H1 (cell line): ENCODE results near the gene CSH1.
"Not testable (repeated sequence)": the region's sequence is repeated elsewhere in the genome, so short reads cannot be mapped to it uniquely, and the experiment has no call there.

ENCODE experiments used
- CBX5 ChIP-seq: fragments of 300-800, 300-1000 bp; sonication (generic); IDR thresholded peaks from 2 replicates; pipeline ENCODE4 v1.7.1; 2016; ENCODE audit warnings: antibody characterized with exemption, low read length, low read depth
- CTCF ChIP-seq, 3 experiments: IDR thresholded peaks; 1 replicate in 2 of 3; 2 replicates in 1 of 3; pipeline versions ENCODE4 v1.5.1 to v1.6.1; 2011; ENCODE audit warnings: low read length in 3 of 3, mild to moderate bottlenecking in 3 of 3, inconsistent platforms in 2 of 3, low read depth in 1 of 3, moderate library complexity in 1 of 3; ENCODE audit not compliant: insufficient read depth in 1 of 3; ENCODE audit errors: control extremely low read depth in 1 of 3
- POLR2AphosphoS5 ChIP-seq: IDR thresholded peaks from 2 replicates; pipeline ENCODE4 v1.6.1; 2011; ENCODE audit warnings: low read depth, low read length
- SAP30 ChIP-seq: fragments of 300-600 bp; sonication (generic); IDR thresholded peaks from 2 replicates; pipeline ENCODE4 v1.7.1; 2012; ENCODE audit warnings: low read length, moderate library complexity, mild to moderate bottlenecking, inconsistent platforms; ENCODE audit not compliant: insufficient read depth, insufficient replicate concordance
- SP1 ChIP-seq: IDR thresholded peaks from 2 replicates; pipeline ENCODE4 v1.6.1; 2011; ENCODE audit warnings: low read depth, low read length
- SRF ChIP-seq: IDR thresholded peaks from 2 replicates; pipeline ENCODE4 v1.6.1; 2011; ENCODE audit warnings: mild to moderate bottlenecking, low read depth, low read length, moderate library complexity
- YY1 ChIP-seq: IDR thresholded peaks from 2 replicates; pipeline ENCODE4 v1.6.1; 2011; ENCODE audit warnings: low read depth, mild to moderate bottlenecking, low read length

DNA sequence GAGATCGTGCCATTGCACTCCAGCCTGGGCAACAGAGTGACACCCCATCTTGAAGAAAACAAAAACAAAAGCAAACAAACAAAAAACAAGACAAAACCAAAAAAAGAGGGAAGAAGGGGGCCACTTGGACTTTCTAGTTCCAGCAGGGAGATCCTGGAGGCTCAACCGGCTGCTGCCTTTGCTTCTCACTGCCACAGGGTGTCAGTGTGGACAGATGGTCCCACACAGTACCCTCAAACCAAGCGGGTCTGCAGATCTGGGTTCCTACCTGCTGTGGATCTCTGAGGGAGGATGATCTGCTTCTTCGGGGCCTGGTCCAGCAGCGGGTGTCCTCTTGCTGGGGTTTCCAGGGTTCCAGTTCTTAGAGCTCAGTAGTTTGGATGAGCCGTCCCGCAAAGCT is 29.7 kb downstream of the CSH1 start:
- not testable (repeated sequence) for TF ChIP-seq POLR2AphosphoS5, SP1, SAP30, YY1, CBX5, SRF
- TF ChIP-seq CTCF (IDR thresholded peaks at IDR 0.05; ENCODE audit: control extremely low read depth in 1 of 3, insufficient read depth in 1 of 3, low read depth in 1 of 3, low read length in 3 of 3), result peak; percentile 19 to 36 (median 28); a peak in 3 of 4 replicates
